ENCODE measurements around the gene TMEM127. TPM values are rescaled to one million over a fixed set of nuclear protein-coding genes. Genes with fewer than 3 reads are reported as not detected.

The TMEM127 gene
- total RNA-seq, 1 donor = 55.0 TPM

GRCh38 chr2:96204836-96205624 is 60.8 kb downstream of the TMEM127 start:
- Histone ChIP-seq H4K20me1 (ENCODE audit: insufficient read depth, low read length) (peaks cover 46% of the 10 kb centered on the region), H3K27ac (ENCODE audit: low read depth, low read length) (peak overlapping the region; percentile 71), H3K4me3 (ENCODE audit: insufficient read depth, low read length) (peak overlapping the region; percentile 36), H3K27me3 (ENCODE audit: insufficient read depth, low read length) (no peaks in the 10 kb centered on the region), H3K4me2 (ENCODE audit: insufficient read depth, low read length) (peak overlapping the region; percentile 71), H3K9me3 (ENCODE audit: low read depth, low read length) (no peaks in the 10 kb centered on the region), H3K4me1 (ENCODE audit: insufficient read depth, low read length) (peaks cover 52% of the 10 kb centered on the region), H3K36me3 (ENCODE audit: insufficient read depth, low read length) (no peaks in the 10 kb centered on the region), H2AFZ (ENCODE audit: low read length) (no peak overlapping the region), H3K79me2 (ENCODE audit: insufficient read depth, low read length) (peaks cover 93% of the 10 kb centered on the region)
- no peak for DNase-seq (ENCODE audit: insufficient read length, low spot score, missing footprints)
- TF ChIP-seq CTCF (IDR thresholded peaks at IDR 0.05; ENCODE audit: extremely low read depth, low read depth, low read length) = no peak

- no peak for DNase-seq (ENCODE audit: insufficient read length, low spot score, missing footprints)
- Histone ChIP-seq H3K4me2 (ENCODE audit: insufficient read depth, low read length) (peak overlapping the region; percentile 66), H3K27ac (ENCODE audit: low read depth, low read length) (peak overlapping the region; percentile 38), H3K9me3 (ENCODE audit: low read depth, low read length) (no peaks in the 10 kb centered on the region), H3K4me3 (ENCODE audit: insufficient read depth, low read length) (peak overlapping the region; percentile 27), H3K27me3 (ENCODE audit: insufficient read depth, low read length) (no peaks in the 10 kb centered on the region), H3K36me3 (ENCODE audit: insufficient read depth, low read length) (no peaks in the 10 kb centered on the region), H3K79me2 (ENCODE audit: insufficient read depth, low read length) (peaks cover 97% of the 10 kb centered on the region), H4K20me1 (ENCODE audit: insufficient read depth, low read length) (peaks cover 46% of the 10 kb centered on the region), H2AFZ (ENCODE audit: low read length) (no peak overlapping the region), H3K4me1 (ENCODE audit: insufficient read depth, low read length) (peaks cover 55% of the 10 kb centered on the region)
- TF ChIP-seq CTCF (IDR thresholded peaks at IDR 0.05; ENCODE audit: extremely low read depth, low read depth, low read length) = no peak
Observed at GRCh38 chr2:96203130-96204028, 62.4 kb downstream of the TMEM127 start.

GRCh38 chr2:96202152-96202854 is 63.5 kb downstream of the TMEM127 start:
- H3K4me3 ChIP-seq (ENCODE audit: insufficient read depth, low read length) = peak overlapping the region; percentile 3
- peaks cover 38% of the 10 kb centered on the region for H4K20me1 ChIP-seq (ENCODE audit: insufficient read depth, low read length)
- H3K27ac ChIP-seq (ENCODE audit: low read depth, low read length) = peak overlapping the region; percentile 38
- peaks cover 96% of the 10 kb centered on the region for H3K79me2 ChIP-seq (ENCODE audit: insufficient read depth, low read length)
- H3K36me3 ChIP-seq (ENCODE audit: insufficient read depth, low read length) = no peaks in the 10 kb centered on the region
- no peak overlapping the region for H2AFZ ChIP-seq (ENCODE audit: low read length)
- no peak for DNase-seq (ENCODE audit: insufficient read length, low spot score, missing footprints)
- peak overlapping the region; percentile 66 for H3K4me2 ChIP-seq (ENCODE audit: insufficient read depth, low read length)
- TF ChIP-seq CTCF (IDR thresholded peaks at IDR 0.05; ENCODE audit: extremely low read depth, low read depth, low read length) = no peak
- no peaks in the 10 kb centered on the region for H3K9me3 ChIP-seq (ENCODE audit: low read depth, low read length)
- H3K4me1 ChIP-seq (ENCODE audit: insufficient read depth, low read length) = peaks cover 54% of the 10 kb centered on the region
- H3K27me3 ChIP-seq (ENCODE audit: insufficient read depth, low read length) = no peaks in the 10 kb centered on the region

All from osteoblast (primary cell).